Stimulated activated CD8-positive, alpha-beta memory T cell treated with anti-CD3 and anti-CD28 coated beads, Interleukin-2, amount 100 ng/mL, for 1 hour (primary cell): Measurements from ENCODE around the gene XPO4.

Experiments used
- DNase-seq, 2 donors: peaks; one replicate each; pipeline ENCODE4 v3.0.0-alpha.2; 2020; ENCODE audit warnings: low read depth in 2 of 2

XPO4 gene

GRCh38 chr13:20728579-20729311 is 173.8 kb downstream of the XPO4 start:
- DNase-seq, result no peak

GRCh38 chr13:20727856-20728255 is 174.7 kb downstream of the XPO4 start:
- no peak for DNase-seq
